Lung (tissue), 12 donors: ENCODE measurements around the gene ADORA1. TPM values are rescaled to one million over a fixed set of nuclear protein-coding genes. Genes with fewer than 3 reads are reported as not detected.

Source experiments
- ATAC-seq: fragments of 200-7000 bp; cut with Tn5 transposase; one replicate; pipeline ENCODE4 v1.9.1; 2020; ENCODE audit warnings: moderate number of reproducible peaks; ENCODE audit not compliant: insufficient read depth, low FRiP score
- DNase-seq, 3 donors: peaks; one replicate each; pipeline ENCODE4 v3.0.0-alpha.2; 2013 to 2017
- H3K27ac ChIP-seq, 2 donors: one replicate each; pipeline ENCODE4 v1.5.1; 2013; ENCODE audit warnings: mild to moderate bottlenecking in 2 of 2, moderate library complexity in 2 of 2, control low read depth in 1 of 2, inconsistent platforms in 1 of 2, low read depth in 1 of 2, low read length in 1 of 2
- H3K27me3 ChIP-seq, 3 donors: one replicate each; pipeline ENCODE4 v1.5.1; 2013; ENCODE audit warnings: low read length in 2 of 3; ENCODE audit not compliant: control insufficient read depth in 3 of 3, insufficient read depth in 3 of 3
- H3K36me3 ChIP-seq, 4 donors: one replicate each; pipeline ENCODE4 v1.5.1; 2013; ENCODE audit warnings: low read length in 4 of 4, mild to moderate bottlenecking in 1 of 4, moderate library complexity in 1 of 4; ENCODE audit not compliant: control insufficient read depth in 4 of 4, insufficient read depth in 4 of 4
- H3K4me1 ChIP-seq, 5 donors: one replicate each; pipeline ENCODE4 v1.5.1; 2013; ENCODE audit warnings: low read length in 5 of 5, mild to moderate bottlenecking in 2 of 5, moderate library complexity in 1 of 5; ENCODE audit not compliant: control insufficient read depth in 5 of 5, insufficient read depth in 5 of 5
- H3K4me3 ChIP-seq: one replicate; pipeline ENCODE4 v1.5.1; 2013; ENCODE audit warnings: mild to moderate bottlenecking, control low read depth, moderate library complexity
- H3K9ac ChIP-seq, 2 donors: one replicate each; pipeline ENCODE4 v1.5.1; 2013; ENCODE audit warnings: low read length in 2 of 2, control low read depth in 1 of 2; ENCODE audit not compliant: insufficient read depth in 1 of 2
- H3K9me3 ChIP-seq, 4 donors: one replicate each; pipeline ENCODE4 v1.5.1; 2013; ENCODE audit warnings: low read length in 3 of 4, mild to moderate bottlenecking in 1 of 4, moderate library complexity in 1 of 4; ENCODE audit not compliant: control insufficient read depth in 4 of 4, insufficient read depth in 3 of 4
- WGBS, 2 donors: extraction: QIAGEN DNeasy Blood & Tissue Kit; methylation state at CpG; one replicate each; pipeline ENCODE4 v1.1.7; 2013; 5-methylcytosine and 5-hydroxymethylcytosine counted together
- polyA plus RNA-seq, 2 donors: library from polyadenylated mRNA; stranded (reverse); fragments of 200-250 nt; gene quantifications; one replicate each; pipeline ENCODE4 v1.2.1, GENCODE V29; 2013
- total RNA-seq, 2 donors: library from RNA; depleted of rRNA in 1 of 2; stranded (reverse); fragments of >200 nt in 1 of 2; gene quantifications; one replicate each; pipeline ENCODE4 v1.2.1, GENCODE V29; 2014 to 2021
- TF ChIP-seq, protein P1 (sequence below): IDR thresholded peaks from 2 replicates; pipeline ENCODE4 v1.5.1; 2012; ENCODE audit warnings: mild to moderate bottlenecking; ENCODE audit errors: control extremely low read depth, extremely low read depth
- donor health status: control.
- donor health status: control.
- donor health status: Bipolar disorder and iron deficiency.
- donor health status: healthy.
- donor health status: DM: yes; HTN: yes; CAD: no.

The ADORA1 gene
- total and polyA plus RNA-seq, 4 donors = 0.57 to 2.3 (median 0.79) TPM

DNA sequence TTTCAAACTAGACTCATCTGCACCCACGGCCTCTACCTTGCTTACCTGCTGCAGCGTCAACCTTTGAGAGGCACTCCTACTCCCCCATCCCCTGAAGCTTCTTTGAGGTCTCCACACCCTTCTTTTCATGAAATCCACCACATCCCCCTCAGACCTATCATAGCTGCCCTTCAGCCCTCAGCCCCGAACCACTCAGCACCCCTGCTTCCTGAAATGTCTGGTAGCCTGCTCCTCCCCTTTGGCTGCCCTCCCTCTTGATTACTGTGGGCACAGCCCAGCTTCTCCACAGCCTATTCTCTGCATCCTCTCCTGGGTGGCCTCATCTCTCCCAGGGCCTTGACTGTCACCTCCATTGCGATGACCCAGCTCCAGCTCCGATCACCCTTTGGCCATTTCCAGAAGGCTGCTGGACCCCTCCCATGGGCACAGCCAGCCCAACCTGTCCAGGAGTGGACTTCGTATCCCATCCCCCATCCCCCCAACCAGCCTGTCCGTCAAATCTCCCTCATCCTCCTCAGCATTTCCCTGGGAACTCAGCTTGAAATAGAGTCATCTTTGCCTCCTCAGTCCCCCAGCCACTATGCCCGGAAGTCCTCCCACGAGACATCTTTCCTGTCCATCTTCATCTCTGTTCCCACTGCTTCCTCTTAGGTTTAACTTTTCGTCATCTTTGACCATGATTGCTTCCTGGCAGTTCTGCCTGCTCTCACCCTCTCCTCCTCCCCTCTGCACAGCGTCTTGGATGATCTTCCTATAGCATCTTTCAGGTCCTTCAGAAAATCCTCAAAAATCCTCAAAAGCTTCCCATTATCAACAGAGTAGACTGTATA is 6.1 kb upstream of the ADORA1 start:
- no peak for ATAC-seq
- TF ChIP-seq, protein P1, sequence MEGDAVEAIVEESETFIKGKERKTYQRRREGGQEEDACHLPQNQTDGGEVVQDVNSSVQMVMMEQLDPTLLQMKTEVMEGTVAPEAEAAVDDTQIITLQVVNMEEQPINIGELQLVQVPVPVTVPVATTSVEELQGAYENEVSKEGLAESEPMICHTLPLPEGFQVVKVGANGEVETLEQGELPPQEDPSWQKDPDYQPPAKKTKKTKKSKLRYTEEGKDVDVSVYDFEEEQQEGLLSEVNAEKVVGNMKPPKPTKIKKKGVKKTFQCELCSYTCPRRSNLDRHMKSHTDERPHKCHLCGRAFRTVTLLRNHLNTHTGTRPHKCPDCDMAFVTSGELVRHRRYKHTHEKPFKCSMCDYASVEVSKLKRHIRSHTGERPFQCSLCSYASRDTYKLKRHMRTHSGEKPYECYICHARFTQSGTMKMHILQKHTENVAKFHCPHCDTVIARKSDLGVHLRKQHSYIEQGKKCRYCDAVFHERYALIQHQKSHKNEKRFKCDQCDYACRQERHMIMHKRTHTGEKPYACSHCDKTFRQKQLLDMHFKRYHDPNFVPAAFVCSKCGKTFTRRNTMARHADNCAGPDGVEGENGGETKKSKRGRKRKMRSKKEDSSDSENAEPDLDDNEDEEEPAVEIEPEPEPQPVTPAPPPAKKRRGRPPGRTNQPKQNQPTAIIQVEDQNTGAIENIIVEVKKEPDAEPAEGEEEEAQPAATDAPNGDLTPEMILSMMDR = no peak
- no peak for DNase-seq
- H3K9me3 ChIP-seq = no peaks in the 10 kb centered on the region
- peaks cover 0 to 13% (median 0%) of the 10 kb centered on the region in 3 donors for H3K27me3 ChIP-seq
- no peaks in the 10 kb centered on the region for H3K36me3 ChIP-seq
- H3K27ac ChIP-seq = no peak overlapping the region
- no peak overlapping the region for H3K9ac ChIP-seq
- peaks cover 0 to 8% (median 0%) of the 10 kb centered on the region in 5 donors for H3K4me1 ChIP-seq
- WGBS, 2 donors = 46 to 53% methylated on average over 11 of the region's 11 CpGs
- H3K4me3 ChIP-seq = no peak overlapping the region

DNA sequence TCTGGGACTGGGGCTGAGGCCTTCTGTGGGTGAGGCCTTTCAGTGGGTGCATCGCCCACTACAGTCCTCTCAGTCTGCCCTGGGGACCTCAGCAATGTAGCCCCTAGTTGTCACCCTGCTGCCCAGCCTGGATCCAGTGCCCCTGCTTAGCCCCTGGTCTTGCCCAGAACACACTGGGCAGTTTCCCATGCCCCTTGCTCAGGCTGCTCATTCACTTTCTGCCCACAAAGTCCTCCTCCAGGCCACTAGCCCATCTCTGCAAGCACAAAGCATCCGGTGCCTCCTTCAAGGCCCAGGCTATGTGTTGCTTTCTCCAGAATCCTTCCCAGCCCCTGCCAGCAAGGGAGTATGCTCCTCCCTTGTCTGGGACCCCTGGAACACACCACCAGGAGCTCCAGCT is 5.4 kb upstream of the ADORA1 start:
- WGBS, 2 donors = 96 to 97% methylated on average over 2 of the region's 2 CpGs
- Histone ChIP-seq H3K36me3 (no peaks in the 10 kb centered on the region), H3K4me3 (no peak overlapping the region), H3K27me3 (peaks cover 0 to 10% (median 3%) of the 10 kb centered on the region in 3 donors), H3K9ac (no peak overlapping the region), H3K4me1 (peaks cover 0 to 16% (median 0%) of the 10 kb centered on the region in 5 donors), H3K9me3 (no peaks in the 10 kb centered on the region), H3K27ac (no peak overlapping the region)
- TF ChIP-seq, protein P1 = no peak
- DNase-seq (no peak), ATAC-seq (no peak)

DNA sequence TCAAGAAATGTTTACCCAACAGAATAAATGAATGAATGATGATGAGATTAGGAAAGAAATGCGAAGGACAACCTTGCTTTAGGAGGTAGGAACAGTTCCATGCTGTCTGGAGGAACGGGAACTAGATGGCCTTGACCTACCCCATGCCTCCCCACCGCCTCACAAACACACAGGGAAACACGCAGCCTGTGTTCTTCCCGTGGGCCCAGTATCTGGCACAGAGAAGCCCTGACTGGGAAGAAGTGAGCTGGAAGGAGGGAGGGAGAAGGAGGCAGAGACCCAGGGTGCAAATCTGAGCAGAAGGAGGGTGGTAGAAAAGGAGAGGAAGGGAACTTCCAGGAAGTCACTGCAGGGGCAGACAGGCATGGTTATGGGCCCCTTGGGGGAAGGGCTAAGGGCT is 3.5 kb upstream of the ADORA1 start:
- no peak overlapping the region for H3K27ac ChIP-seq
- H3K9ac ChIP-seq = no peak overlapping the region
- no peaks in the 10 kb centered on the region for H3K9me3 ChIP-seq
- H3K4me1 ChIP-seq = peaks cover 0 to 26% (median 0%) of the 10 kb centered on the region in 5 donors
- DNase-seq (no peak), ATAC-seq (no peak)
- WGBS, 2 donors = 73 to 75% methylated on average over 5 of the region's 5 CpGs
- TF ChIP-seq, protein P1 = no peak
- H3K36me3 ChIP-seq = no peaks in the 10 kb centered on the region
- H3K27me3 ChIP-seq = peaks cover 0 to 10% (median 5%) of the 10 kb centered on the region in 3 donors
- no peak overlapping the region for H3K4me3 ChIP-seq
